GM12801 (cell line): ENCODE measurements around the gene REL.

Source experiments
- CTCF ChIP-seq: IDR thresholded peaks from one replicate; pipeline ENCODE4 v1.5.1; 2011; ENCODE audit warnings: control low read depth; ENCODE audit not compliant: insufficient read length; ENCODE audit errors: extremely low read depth

The REL gene

DNA sequence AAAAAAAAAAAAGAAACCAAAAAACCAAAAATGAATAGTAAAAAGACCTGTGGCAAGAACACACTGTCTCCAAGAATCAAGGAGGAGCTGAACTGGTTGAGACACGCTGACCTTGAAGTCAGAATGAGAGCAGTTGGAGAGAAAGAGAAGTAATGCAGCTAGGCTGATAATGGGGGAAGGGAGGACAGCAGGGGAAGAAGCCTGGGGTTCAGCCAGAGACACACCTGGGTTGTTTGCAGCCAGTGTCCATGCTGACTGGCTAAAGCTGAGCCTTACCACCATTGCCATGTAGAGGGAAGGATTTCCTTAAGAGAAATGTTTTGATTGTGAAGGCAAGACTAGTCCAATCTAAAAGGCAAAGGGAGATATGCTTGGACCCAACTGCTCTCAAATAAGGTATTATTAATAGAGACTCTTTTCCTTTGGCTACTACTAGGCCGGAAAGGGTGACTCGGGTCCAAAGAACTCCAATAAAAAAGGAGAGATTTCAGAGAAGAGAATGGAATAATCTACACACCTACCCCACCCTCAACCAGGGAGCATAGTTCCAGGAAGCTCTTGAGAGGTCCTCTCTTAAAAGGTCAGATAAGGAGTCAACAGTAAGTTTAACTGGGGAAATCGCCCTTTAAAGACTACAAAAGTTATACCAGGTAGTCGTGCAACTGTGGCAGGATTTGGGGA lies 25.2 kb upstream of the REL start:
- TF ChIP-seq CTCF = no peak

DNA sequence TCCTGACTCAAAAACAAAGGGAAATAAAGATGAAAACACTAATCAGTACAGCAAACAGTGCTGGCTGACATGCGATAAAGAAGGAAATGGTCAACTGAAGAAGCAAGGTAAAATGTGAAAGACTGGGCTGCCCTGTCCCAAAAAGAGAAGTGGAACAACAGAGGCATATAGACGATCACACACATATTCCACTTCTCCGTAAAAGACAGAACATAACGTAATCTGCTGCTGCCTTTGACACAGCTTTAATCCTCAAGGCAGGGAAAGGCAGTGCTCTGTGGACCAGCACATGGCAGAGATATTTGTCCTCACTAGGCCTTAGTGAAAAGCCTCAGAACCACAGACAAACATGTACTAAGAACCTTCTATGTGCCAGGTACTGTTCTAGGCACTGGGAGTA lies 24.3 kb upstream of the REL start:
- TF ChIP-seq CTCF = no peak

- TF ChIP-seq CTCF = no peak
These were observed 22.5 kb upstream of the REL start for GRCh38 chr2:60858897-60859311.

- TF ChIP-seq CTCF = no peak
These were observed 19.6 kb upstream of the REL start for GRCh38 chr2:60861736-60862135.

GRCh38 chr2:60862642-60863041 lies 18.7 kb upstream of the REL start:
- TF ChIP-seq CTCF = no peak

DNA sequence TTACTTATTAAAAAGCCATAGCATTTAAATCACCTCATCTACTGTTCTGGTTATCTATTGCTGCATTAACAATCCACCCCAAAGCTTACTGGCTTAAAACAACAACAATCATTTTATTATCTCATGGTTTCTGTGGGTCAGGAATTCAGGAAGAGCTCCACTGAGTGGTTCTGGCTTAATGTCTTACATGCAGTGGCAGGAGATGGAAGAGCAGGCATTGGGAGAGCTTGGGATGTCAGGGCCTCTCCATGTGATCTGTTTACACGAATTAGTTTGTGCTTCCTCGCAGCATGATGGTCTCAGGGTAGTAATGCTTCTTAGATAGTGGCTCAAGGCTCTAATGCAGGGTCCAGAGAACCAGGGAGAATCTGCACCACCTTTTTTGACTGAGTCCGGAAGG lies 14.4 kb upstream of the REL start:
- no peak for TF ChIP-seq CTCF

DNA sequence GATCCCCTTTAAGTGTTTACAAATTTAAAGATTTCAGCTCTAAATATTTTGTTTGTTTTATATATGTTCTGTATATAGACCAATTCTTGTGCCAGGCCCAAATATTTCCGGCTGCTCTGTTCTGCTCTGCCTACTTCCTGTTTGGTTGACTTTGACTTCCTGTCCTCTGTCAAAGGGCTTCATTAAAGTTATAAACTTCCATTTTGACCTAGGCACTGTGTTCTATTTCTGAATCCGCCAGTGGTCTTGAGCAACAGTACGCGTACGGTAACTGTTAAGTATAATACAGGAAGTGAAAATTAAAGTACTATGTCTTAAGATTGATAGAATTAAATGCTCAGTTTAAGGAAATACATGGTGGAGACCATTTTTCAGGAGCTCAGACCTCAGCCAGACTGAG lies 13.5 kb upstream of the REL start:
- no peak for TF ChIP-seq CTCF
